ENCODE data around the gene TTC32.

DNA sequence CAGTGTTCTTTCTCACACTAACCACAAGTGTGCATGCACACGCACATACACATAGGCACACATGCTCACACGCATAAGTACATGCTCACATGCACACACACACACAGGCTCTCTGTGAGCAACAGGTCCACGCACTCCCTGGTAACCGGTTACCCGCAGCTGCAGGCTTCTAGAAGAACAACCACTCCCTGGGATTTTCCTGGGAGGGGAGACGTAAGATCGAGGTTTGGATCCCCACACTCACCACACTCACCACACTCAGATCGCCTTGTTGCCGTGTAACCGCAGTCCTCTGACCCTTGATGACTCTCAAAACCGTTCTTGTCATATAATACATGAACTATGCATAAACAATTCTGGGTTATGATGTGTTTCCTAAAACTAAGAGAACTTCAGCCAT, 42.2 kb downstream of the TTC32 start:
- TF ChIP-seq RAD21 (IDR thresholded peaks at IDR 0.05; ENCODE audit: low read length) = no peak
- no peak for TF ChIP-seq BHLHE40 (IDR thresholded peaks at IDR 0.05; ENCODE audit: low read depth, low read length)
- TF ChIP-seq, protein P1, sequence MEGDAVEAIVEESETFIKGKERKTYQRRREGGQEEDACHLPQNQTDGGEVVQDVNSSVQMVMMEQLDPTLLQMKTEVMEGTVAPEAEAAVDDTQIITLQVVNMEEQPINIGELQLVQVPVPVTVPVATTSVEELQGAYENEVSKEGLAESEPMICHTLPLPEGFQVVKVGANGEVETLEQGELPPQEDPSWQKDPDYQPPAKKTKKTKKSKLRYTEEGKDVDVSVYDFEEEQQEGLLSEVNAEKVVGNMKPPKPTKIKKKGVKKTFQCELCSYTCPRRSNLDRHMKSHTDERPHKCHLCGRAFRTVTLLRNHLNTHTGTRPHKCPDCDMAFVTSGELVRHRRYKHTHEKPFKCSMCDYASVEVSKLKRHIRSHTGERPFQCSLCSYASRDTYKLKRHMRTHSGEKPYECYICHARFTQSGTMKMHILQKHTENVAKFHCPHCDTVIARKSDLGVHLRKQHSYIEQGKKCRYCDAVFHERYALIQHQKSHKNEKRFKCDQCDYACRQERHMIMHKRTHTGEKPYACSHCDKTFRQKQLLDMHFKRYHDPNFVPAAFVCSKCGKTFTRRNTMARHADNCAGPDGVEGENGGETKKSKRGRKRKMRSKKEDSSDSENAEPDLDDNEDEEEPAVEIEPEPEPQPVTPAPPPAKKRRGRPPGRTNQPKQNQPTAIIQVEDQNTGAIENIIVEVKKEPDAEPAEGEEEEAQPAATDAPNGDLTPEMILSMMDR (conservative IDR thresholded peaks at IDR 0.05; ENCODE audit: low read depth, low read length) = no peak
- no peak for TF ChIP-seq POLR2A (IDR thresholded peaks at IDR 0.05; ENCODE audit: low read depth, low read length)
- TF ChIP-seq MXI1 (IDR thresholded peaks at IDR 0.05; ENCODE audit: borderline replicate concordance, low read depth, low read length) = no peak
- TF ChIP-seq MAZ (IDR thresholded peaks at IDR 0.05; ENCODE audit: borderline replicate concordance, low read depth, low read length) = no peak
- TF ChIP-seq, protein P2, sequence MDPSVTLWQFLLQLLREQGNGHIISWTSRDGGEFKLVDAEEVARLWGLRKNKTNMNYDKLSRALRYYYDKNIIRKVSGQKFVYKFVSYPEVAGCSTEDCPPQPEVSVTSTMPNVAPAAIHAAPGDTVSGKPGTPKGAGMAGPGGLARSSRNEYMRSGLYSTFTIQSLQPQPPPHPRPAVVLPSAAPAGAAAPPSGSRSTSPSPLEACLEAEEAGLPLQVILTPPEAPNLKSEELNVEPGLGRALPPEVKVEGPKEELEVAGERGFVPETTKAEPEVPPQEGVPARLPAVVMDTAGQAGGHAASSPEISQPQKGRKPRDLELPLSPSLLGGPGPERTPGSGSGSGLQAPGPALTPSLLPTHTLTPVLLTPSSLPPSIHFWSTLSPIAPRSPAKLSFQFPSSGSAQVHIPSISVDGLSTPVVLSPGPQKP (IDR thresholded peaks at IDR 0.05; ENCODE audit: borderline replicate concordance, low read depth, low read length) = no peak

All from IMR-90 (cell line).